AG09309 (cell line): Measurements from ENCODE around the gene TM6SF1.
"Not testable (repeated sequence)": the region's sequence is repeated elsewhere in the genome, so short reads cannot be mapped to it uniquely, and the experiment has no call there.

Experiments used
- DNase-seq: peaks from one replicate; pipeline ENCODE4 v3.0.0-alpha.2; 2010; ENCODE audit warnings: low read depth
- H3K4me3 ChIP-seq: 2 replicates; pipeline ENCODE4 v1.5.1; 2011; ENCODE audit warnings: mild to moderate bottlenecking, low read depth, low read length, moderate library complexity; ENCODE audit not compliant: control insufficient read depth
- TF ChIP-seq, protein P1 (sequence below): IDR thresholded peaks from 2 replicates; pipeline ENCODE4 v1.5.1; 2011; ENCODE audit warnings: mild to moderate bottlenecking, low read depth, low read length, inconsistent platforms; ENCODE audit not compliant: insufficient read depth, control insufficient read depth; ENCODE audit errors: missing control alignments

Gene TM6SF1

DNA sequence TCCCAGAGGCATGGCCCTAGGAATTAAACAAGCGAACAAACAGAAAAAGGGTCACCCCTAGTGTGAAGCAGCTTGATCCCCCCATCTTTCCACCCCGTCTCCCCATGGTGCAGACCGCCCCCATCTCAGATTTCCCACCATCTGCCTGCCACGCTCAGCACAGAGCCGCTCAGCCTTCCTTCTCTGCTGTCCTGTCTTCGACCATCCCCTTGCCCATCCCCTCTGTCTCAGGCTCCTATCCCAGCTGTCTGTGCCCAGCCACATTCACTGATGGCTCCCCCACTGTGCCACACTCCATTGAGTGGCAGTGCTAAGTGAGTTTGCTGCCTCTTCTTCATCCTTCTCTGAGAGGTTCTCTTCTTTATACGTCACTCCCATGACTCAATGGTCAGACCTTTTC, 28.7 kb upstream of the TM6SF1 start:
- DNase-seq: no peak
- TF ChIP-seq, protein P1, sequence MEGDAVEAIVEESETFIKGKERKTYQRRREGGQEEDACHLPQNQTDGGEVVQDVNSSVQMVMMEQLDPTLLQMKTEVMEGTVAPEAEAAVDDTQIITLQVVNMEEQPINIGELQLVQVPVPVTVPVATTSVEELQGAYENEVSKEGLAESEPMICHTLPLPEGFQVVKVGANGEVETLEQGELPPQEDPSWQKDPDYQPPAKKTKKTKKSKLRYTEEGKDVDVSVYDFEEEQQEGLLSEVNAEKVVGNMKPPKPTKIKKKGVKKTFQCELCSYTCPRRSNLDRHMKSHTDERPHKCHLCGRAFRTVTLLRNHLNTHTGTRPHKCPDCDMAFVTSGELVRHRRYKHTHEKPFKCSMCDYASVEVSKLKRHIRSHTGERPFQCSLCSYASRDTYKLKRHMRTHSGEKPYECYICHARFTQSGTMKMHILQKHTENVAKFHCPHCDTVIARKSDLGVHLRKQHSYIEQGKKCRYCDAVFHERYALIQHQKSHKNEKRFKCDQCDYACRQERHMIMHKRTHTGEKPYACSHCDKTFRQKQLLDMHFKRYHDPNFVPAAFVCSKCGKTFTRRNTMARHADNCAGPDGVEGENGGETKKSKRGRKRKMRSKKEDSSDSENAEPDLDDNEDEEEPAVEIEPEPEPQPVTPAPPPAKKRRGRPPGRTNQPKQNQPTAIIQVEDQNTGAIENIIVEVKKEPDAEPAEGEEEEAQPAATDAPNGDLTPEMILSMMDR: no peak
- H3K4me3 ChIP-seq: no peak overlapping the region

DNA sequence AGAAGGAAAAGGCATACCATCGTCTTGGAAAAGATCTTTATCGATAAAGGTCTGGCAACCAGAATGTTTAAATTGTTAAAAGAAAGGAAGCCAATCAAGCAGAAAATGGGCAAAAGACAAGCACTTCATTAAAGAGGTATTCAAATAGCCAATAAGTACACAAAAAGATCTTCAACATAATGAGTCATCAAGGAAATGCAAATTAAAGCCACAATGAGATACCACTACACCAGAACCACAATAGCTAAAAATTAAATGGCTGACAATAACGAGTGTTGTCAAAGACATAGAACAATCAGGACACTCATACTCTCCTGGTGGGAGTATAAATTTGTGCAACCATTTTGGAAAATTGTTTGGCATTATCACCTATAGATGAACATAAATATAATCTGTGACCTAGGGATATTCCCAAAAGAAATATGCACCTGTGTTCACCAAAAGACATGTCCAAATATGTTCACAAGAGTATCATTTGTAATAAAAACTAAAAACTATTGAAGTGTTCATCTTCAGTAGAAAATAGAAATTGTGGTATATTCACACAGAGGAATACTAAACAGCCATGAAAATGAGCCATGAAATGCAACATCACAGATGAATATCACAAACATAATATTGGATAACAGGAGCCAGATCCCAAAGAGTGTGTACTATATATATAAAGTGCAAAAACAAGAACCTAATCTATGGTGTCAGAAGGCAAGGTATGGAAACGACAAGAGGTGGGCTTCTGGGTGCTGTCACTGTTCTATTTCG, 26.0 kb upstream of the TM6SF1 start:
- TF ChIP-seq, protein P1: no peak
- H3K4me3 ChIP-seq: no peak overlapping the region
- no peak for DNase-seq

DNA sequence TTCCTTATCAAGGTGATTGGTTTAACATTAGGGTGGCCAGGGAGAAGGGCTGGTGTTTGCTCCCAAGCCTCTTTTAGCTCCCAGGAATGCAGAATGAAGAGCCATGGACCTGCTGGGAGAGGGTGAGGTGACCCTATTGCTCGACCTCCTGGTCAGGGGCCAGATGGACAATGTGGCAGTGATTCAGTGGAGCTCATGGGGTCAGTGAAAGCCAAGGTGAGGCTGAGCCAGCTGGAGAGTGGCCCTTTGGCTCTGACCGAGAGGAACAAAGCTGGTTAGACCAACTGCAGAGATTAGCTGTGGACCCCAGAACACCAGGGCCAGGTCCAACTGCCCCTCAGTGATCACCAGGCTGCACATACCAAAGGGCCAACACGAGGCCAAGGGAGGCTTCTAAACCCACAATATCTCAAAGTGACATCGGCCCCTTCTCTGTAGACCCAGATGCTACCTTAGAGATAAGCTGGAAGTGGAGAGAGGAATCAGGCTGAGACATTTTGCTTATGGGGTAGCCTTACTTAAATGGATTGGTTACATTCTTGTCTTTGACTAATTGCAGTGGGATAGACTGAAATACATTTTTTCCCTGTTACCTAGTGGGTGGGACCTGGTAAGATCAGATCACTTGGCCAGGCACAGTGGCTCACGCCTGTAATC, 24.6 kb upstream of the TM6SF1 start:
- no peak overlapping the region for H3K4me3 ChIP-seq
- no peak for DNase-seq
- TF ChIP-seq, protein P1: no peak

DNA sequence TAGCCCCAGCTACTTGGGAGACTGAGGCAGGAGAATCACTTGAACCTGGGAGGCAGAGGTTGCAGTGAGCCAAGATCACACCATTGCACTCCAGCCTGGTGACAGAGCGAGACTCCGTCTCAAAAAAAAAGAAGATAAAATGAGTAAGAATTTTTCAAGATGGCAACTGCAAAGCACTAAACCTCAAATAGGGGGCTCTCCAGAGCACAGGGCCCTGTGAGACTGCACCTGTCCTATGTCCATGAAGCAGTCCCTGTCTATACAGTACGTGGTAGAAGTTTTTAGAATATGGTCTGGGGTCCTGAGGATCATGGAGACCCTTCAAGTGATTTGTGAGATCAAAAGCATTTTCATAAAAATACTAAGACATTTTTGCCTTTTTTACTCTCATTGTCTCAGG, 22.0 kb upstream of the TM6SF1 start:
- DNase-seq, H3K4me3 ChIP-seq: not testable (repeated sequence)

DNA sequence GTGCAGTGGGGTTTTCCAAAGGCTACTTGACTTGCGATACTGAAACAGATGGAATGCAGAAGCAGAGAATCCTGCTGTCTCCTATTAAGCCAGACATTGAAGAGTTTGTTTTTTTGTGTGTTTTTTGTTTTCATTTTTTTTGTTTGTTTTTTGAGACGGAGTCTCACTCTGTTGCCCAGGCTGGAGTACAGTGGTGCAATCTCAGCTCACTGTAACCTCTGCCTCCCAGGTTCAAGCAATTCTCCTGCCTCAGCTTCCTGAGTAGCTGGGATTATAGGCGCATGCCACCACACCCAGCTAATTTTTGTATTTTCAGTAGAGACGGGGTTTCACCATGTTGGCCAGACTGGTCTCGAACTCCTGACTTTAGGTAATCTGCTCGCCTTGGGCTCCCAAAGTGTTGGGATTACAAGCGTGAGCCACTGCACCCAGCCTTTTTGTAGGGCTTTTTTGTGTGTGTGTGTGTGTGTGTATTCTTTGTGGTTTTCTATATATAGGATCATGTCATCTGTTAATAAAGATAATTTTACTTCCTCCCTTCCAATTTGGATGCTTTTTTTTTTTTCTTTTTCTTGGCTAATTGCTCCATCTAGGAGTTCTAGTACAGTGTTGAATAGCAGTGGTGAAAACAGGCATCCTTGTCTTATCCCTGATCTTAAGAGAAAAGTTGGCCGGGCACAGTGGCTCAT, 21.4 kb upstream of the TM6SF1 start:
- DNase-seq, H3K4me3 ChIP-seq: not testable (repeated sequence)

DNA sequence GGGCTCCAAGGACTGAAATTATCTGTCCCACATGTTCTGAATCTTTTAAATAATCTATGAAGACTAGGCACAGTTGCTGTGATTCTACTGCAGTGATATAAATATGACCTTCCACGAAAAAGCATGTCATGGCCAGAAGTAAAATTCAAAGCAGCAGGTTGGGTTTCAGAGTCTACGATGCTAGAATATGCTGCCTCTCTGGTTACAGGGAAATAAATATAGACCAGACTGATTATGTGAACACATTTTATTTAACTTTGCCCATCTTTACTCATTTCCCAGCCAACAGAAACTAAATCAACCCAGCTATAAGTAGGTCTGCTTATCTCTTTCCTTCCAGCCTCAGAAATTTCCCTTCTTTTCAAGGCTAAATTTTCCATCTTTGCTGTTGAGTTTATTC, 19.9 kb upstream of the TM6SF1 start:
- no peak for DNase-seq
- TF ChIP-seq, protein P1: no peak
- H3K4me3 ChIP-seq: no peak overlapping the region

DNA sequence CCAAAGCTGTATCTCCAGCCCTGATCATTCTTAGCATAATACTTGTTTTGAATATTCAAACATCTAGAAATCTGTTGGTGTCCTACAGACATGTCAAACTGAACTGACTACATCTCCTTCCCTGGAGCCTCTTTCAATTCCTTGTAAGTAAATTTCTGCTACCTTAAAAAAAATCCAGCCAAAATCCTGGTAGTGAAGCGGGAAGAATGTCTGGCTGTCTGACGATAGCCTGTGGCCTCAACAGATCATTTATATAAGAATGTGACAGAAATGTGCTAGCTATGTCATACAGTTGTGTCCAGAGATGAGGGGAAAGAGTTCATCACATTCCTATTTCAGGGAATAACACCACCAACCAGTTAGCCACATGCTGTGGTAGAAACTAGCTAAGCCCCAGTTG, 18.6 kb upstream of the TM6SF1 start:
- DNase-seq: no peak
- TF ChIP-seq, protein P1: no peak

More for the DNA sequence above, 18.6 kb upstream of the TM6SF1 start:
- no peak overlapping the region for H3K4me3 ChIP-seq
